GM10266 (cell line): ENCODE results near the gene HOXD11.

Experiments used
- DNase-seq: peaks from one replicate; pipeline ENCODE4 v3.0.0; 2012; ENCODE audit errors: extremely low spot score
- CTCF ChIP-seq: IDR thresholded peaks from 2 replicates; pipeline ENCODE4 v1.5.1; 2012; ENCODE audit warnings: mild to moderate bottlenecking, low read depth; ENCODE audit not compliant: control insufficient read depth, insufficient read depth; ENCODE audit errors: missing control alignments

HOXD11 gene

DNA sequence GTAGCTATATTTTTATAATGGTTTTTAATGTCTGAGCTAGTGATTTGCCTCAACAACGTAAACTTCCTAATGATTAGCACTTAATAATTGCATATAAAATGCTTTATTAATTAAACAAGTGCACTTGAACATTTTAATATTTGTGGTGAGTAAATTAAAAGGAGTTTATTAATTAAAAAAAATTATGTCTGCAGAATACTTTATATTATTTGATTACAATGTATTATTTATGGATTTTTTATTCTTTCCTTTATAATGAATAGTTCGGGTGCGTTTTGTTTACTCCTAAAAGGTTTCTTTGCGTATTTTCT lies 24.7 kb downstream of the HOXD11 start:
- no peak for DNase-seq
- no peak for TF ChIP-seq CTCF

DNA sequence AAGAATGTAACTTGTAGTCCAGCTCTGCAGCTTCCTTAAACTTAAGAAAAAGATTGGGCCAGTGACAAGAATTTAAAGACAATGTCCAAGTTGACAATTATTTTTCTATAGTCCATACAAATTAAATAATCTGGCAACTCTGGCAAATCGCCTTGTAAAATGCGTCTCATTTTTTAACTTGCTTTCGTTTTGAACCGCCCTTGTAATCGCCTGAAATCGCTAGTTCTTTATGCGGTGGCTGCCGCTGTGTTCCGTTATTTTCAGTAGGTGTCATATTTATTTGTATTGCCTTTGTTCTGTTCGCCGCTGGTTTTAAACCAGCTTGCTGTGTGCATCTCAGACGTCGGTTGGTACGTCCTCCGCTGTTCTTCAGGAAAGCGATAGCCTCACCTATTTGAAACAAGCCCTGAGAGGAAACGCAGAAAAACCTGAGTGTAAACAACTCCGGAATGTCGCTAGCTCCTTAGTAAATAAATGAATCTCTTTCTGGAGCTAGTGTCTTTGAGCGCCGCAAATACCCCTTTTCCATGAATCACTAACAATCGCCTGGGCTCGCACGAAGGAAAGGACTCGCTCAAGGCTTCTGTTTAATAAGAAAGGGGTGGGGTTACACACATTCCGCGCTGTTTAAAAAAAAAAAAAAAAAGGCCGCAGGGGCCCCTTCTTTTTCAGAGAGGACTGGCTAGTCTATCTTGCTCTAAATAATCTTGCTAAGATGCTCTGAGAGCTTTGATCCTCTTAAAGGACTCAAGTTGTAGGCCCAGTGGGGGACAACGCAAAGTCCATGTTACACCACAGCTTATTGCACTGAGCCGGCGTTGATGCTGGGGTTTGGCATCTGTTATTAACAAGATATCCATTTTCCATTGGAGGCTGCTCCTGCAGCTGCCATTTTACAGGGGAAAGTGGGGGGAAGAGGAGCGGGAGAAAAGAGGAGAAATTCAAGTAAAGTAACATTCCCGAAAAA lies 25.4 kb downstream of the HOXD11 start:
- DNase-seq = no peak
- TF ChIP-seq CTCF = no peak

DNA sequence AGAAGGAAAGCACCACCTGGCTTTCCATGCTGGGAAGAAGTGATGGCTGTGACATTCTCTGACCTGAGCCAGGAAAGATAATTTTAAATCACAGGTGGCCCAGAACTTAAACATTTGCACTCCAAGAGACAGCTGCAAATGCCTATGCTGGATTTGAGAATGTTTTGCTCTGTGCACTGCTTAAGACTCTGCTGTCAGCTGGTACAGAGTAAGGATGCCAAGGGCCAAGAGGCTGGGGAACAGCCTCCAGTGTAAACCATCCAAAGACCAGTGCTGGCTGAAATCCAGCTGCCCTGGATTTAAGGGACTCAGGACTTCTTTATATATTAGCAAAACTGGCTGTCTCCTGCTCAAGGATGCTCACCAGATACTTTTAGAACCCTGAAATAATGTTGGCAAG lies 26.3 kb downstream of the HOXD11 start:
- no peak for DNase-seq
- TF ChIP-seq CTCF = no peak

DNA sequence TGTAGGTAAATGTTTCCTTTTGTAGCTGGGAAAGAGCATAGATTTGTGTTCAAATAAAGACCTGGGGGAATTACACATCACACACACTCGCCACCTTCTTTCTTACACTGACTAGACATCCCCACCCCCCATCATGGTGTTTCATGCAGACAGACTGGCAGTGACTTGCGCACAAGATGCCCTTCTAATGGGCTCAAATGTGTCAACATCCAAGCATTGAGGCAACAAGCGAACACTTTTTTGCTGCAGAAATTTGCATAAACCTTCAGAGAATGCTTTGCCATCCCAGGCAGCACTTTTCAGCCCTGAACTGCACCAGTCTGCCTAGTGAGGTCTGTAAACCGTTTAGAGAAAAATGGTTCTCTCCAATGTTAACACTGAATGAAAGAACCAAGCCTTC lies 27.0 kb downstream of the HOXD11 start:
- TF ChIP-seq CTCF = no peak
- DNase-seq = no peak

DNA sequence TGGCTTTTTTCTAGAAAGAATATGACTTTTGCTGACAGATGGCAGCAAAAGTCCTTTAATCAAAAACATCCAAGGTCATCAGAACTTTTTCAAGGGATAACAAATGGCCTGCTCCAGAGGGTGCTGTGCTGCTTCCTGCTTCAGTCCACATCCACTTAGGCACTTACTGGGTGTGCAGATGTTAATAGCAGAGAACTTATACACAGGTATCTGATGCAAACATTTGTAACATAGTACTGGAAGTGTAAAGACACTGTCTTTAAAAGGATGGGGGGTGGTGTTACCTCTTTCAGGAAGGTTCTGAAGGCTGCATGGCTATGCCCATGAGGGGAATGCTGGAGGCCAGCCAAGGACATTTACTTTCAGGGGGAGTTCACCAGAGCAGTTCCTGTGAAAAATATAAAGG lies 28.0 kb downstream of the HOXD11 start:
- no peak for DNase-seq
- TF ChIP-seq CTCF = no peak

GRCh38 chr2:176136374-176137251 lies 29.5 kb downstream of the HOXD11 start:
- DNase-seq = no peak

More at GRCh38 chr2:176136374-176137251, 29.5 kb downstream of the HOXD11 start:
- no peak for TF ChIP-seq CTCF
